Ishikawa (cell line): ENCODE measurements around the gene SLC6A3.

Experiments
- CEBPB ChIP-seq: IDR thresholded peaks from 2 replicates; pipeline ENCODE4 v1.6.1; 2012
- CREB1 ChIP-seq: IDR thresholded peaks from 2 replicates; pipeline ENCODE4 v1.6.1; 2012; ENCODE audit warnings: low read depth
- EGR1 ChIP-seq: IDR thresholded peaks from 2 replicates; pipeline ENCODE4 v1.6.1; 2012
- EP300 ChIP-seq: IDR thresholded peaks from 2 replicates; pipeline ENCODE4 v1.6.1; 2012; ENCODE audit warnings: borderline replicate concordance
- FOXM1 ChIP-seq: IDR thresholded peaks from 2 replicates; pipeline ENCODE4 v1.6.1; 2012; ENCODE audit warnings: low read depth, borderline replicate concordance
- NFIC ChIP-seq: IDR thresholded peaks from 2 replicates; pipeline ENCODE4 v1.6.1; 2012
- RAD21 ChIP-seq: IDR thresholded peaks from 2 replicates; pipeline ENCODE4 v1.6.1; 2012; ENCODE audit warnings: low read depth
- TAF1 ChIP-seq: IDR thresholded peaks from 2 replicates; pipeline ENCODE4 v1.6.1; 2012; ENCODE audit warnings: low read depth, mild to moderate bottlenecking
- TCF12 ChIP-seq: IDR thresholded peaks from 2 replicates; pipeline ENCODE4 v1.6.1; 2012; ENCODE audit warnings: low read depth
- TEAD4 ChIP-seq: IDR thresholded peaks from 2 replicates; pipeline ENCODE4 v1.6.1; 2012
- USF1 ChIP-seq: IDR thresholded peaks from 2 replicates; pipeline ENCODE4 v1.6.1; 2012
- YY1 ChIP-seq: IDR thresholded peaks from 2 replicates; pipeline ENCODE4 v1.6.1; 2012; ENCODE audit warnings: low read depth
- ZBTB7A ChIP-seq: IDR thresholded peaks from 2 replicates; pipeline ENCODE4 v1.6.1; 2012; ENCODE audit warnings: low read depth
- TF ChIP-seq, protein P1 (sequence below): IDR thresholded peaks from 2 replicates; pipeline ENCODE4 v1.6.1; 2012
- TF ChIP-seq, protein P2 (sequence below): IDR thresholded peaks from 2 replicates; pipeline ENCODE4 v1.6.1; 2012; ENCODE audit warnings: low read depth, mild to moderate bottlenecking

Gene SLC6A3

GRCh38 chr5:1429066-1429465, 16.2 kb downstream of the SLC6A3 start:
- no peak for TF ChIP-seq TEAD4
- TF ChIP-seq CREB1 = no peak
- TF ChIP-seq TCF12 = no peak
- no peak for TF ChIP-seq FOXM1
- no peak for TF ChIP-seq EGR1
- TF ChIP-seq USF1 = no peak

GRCh38 chr5:1428107-1428506, 17.1 kb downstream of the SLC6A3 start:
- no peak for TF ChIP-seq ZBTB7A
- TF ChIP-seq EGR1 = no peak
- TF ChIP-seq CEBPB = no peak
- TF ChIP-seq NFIC = no peak
- no peak for TF ChIP-seq EP300
- no peak for TF ChIP-seq USF1
- TF ChIP-seq CREB1 = no peak
- no peak for TF ChIP-seq TCF12
- TF ChIP-seq, protein P1, sequence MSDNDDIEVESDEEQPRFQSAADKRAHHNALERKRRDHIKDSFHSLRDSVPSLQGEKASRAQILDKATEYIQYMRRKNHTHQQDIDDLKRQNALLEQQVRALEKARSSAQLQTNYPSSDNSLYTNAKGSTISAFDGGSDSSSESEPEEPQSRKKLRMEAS = no peak
- TF ChIP-seq TEAD4 = no peak
- no peak for TF ChIP-seq TAF1
- TF ChIP-seq, protein P2, sequence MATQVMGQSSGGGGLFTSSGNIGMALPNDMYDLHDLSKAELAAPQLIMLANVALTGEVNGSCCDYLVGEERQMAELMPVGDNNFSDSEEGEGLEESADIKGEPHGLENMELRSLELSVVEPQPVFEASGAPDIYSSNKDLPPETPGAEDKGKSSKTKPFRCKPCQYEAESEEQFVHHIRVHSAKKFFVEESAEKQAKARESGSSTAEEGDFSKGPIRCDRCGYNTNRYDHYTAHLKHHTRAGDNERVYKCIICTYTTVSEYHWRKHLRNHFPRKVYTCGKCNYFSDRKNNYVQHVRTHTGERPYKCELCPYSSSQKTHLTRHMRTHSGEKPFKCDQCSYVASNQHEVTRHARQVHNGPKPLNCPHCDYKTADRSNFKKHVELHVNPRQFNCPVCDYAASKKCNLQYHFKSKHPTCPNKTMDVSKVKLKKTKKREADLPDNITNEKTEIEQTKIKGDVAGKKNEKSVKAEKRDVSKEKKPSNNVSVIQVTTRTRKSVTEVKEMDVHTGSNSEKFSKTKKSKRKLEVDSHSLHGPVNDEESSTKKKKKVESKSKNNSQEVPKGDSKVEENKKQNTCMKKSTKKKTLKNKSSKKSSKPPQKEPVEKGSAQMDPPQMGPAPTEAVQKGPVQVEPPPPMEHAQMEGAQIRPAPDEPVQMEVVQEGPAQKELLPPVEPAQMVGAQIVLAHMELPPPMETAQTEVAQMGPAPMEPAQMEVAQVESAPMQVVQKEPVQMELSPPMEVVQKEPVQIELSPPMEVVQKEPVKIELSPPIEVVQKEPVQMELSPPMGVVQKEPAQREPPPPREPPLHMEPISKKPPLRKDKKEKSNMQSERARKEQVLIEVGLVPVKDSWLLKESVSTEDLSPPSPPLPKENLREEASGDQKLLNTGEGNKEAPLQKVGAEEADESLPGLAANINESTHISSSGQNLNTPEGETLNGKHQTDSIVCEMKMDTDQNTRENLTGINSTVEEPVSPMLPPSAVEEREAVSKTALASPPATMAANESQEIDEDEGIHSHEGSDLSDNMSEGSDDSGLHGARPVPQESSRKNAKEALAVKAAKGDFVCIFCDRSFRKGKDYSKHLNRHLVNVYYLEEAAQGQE = no peak
- no peak for TF ChIP-seq YY1
- TF ChIP-seq FOXM1 = no peak
- no peak for TF ChIP-seq RAD21

DNA sequence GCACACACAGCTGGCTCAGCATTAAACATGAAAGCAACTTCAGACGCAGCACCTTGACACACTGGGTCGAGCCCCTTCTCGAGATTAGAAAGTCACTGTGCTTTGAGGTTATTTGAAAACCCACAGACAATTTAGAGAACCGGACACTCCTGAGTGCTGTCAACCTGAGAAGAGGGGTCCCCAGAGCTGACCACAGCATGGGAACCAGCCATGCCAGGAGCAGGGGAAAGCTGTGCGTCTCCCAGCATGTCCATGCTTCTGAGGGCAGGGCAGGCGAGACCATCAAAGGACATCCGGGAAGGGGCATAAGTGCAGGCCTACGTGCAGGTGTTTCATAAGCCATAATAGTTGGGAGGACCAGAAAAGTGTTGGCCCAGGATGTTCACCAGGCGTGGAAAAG, 20.5 kb downstream of the SLC6A3 start:
- TF ChIP-seq EGR1 (no peak), TCF12 (no peak), ZBTB7A (no peak), CEBPB (no peak), FOXM1 (no peak), EP300 (no peak)
- TF ChIP-seq, protein P2 = no peak

GRCh38 chr5:1423901-1424603, 21.2 kb downstream of the SLC6A3 start:
- no peak for TF ChIP-seq FOXM1
- TF ChIP-seq, protein P2 = 0 out of 2 replicates have a peak, but pooled peaks have one; percentile 24

GRCh38 chr5:1421521-1422341, 23.5 kb downstream of the SLC6A3 start:
- TF ChIP-seq EP300 (no peak), CREB1 (no peak), CEBPB (no peak), NFIC (no peak), TAF1 (no peak), TEAD4 (no peak), FOXM1 (no peak)
